GM19438 (cell line): Measurements from ENCODE around the gene VDAC2.

ENCODE experiments used
- ATAC-seq: cut with Tn5 transposase; IDR thresholded peaks from one replicate; pipeline ENCODE4 v1.9.1; 2021; ENCODE audit warnings: low read depth; ENCODE audit not compliant: unreplicated experiment

The VDAC2 gene

DNA sequence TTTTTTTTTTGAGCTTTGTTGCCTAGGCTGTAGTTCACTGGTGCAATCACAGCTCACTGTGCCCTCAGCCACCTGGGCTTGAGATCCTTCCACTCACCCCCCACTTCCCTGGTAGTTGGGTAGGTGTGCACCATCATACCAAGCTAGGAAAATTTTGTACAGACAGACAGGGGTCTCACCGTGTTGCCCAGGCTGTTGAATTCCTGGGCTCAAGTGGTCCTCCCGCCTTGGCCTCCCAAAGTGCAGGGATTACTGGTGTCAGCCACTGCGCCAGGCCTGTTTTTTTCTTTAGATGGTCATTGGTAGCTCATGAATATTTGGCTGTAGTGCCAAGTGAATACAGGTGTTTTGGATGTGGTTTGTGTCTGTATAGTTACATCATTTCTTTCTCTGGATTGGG lies 17.7 kb downstream of the VDAC2 start:
- no peak for ATAC-seq

DNA sequence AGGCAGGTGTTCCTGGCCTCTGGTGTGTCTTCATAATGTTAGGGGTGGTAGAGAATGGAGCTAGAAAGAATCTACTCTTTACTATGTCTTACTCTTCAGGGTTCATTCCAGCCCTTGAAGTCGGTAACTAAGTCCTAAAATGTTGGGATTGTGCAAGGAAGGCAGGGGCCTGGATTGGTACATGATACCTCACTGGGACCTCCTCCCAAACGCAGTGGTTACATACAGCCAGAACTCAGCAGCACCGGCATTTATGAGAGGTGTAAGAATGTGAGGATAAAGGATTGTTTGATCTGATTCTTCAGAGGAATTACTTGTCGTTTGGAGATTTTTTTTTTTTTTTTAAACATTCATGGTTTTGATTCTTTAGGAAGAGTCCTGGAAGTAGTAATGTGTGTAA lies 18.2 kb downstream of the VDAC2 start:
- no peak for ATAC-seq

DNA sequence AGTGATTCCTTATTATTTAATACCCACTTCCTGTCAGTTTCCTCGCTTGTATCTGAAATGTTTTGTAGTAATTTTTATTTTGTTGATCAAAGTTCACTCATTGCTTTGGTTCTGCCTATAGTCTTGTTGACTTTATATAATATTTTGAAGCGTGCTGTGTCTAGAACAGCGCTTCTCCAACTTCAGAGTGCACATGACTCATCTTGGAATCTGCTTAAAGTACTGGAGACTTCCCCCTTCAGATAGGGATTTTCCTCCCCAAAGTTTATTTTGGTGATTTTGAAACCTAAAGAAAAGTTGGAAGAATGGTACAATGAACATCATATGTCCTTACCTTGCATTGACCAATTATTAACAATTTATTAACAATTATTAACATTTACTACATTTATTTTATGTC lies 19.4 kb downstream of the VDAC2 start:
- ATAC-seq = no peak

DNA sequence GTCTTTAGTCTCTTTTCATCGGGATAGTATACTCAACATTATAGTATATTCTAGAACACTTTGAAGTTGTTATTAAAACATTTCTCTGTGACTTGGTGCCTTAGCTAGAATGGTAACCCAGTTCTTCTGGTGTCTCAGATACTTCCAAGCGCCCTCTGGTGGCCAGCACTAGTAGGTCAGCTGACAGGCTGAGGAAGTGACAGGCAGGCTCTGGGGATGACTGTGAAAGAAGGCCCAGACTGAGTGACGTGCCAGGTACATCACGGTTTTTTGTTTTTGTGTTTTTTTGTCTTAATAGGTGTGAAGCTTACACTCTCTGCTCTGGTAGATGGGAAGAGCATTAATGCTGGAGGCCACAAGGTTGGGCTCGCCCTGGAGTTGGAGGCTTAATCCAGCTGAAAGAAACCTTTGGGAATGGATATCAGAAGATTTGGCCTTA lies 20.0 kb downstream of the VDAC2 start:
- ATAC-seq = peak; percentile 25

DNA sequence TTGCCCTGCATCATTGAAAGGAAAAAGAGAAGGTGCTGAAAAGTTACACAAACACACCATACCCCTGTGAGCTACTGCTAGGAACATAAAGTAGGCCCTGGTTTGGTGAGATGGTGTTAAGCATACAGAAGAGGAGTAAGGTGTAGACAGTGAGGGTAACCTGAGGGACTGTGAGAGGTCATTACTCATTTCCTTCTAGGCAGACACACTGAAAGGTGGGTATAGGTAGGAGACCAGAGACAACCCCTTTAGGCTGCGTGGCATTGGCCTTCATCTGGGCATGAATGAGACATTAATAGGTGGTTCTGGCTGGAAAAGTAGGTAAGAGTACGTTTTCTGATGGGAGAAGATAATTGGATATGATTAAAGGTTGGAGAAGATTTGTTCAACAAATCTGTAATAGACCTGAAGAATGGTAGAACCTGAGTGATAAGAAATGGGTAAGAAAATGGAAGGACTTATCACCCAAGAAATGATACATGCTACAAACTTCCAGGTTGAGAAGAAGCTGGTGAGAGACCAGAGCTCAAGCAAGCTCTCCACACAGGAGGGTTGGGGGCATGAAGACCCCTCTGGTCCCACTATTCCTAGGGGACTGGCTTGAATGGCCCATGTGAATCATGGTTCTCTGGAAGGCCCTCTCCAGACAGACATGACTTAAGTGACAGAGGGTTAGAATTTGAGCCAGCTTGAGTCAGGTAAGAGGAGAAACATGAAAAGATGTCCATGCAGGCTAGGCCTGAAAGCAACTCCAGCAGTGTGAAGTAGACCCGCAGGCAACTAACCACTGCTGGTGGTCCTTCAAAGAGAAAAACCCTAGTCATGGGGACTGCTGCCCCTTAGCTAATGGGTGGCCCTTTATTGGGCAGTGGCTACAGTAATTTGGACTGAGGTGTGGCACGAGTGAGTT lies 21.3 kb downstream of the VDAC2 start:
- no peak for ATAC-seq

DNA sequence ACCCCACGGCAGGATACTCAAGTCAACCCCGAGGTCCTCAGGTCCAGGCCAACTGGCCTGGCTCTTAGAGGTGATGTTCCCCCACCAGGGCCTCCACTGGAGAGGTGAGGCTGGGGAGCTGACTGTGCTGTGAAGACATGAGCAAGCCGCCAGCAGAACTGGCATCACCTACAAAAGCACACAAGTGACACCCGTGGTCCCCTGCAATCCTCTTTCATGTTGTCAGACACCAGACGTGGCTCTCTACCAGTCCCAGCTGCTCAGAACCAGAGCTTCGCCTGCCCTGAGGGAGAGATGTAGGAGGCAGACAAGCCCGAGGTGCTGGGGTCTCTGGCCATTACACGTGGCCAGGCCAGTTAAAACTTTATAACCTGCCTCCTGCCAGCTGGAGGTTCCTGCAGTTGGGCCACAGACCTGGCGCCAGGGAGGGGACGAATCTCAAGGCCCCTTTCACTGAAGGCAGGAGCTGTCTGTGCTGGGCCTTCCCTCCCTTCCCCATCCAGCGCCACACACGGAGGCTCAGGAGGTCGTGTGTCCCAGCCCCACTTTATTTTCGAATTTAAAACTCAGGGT lies 22.9 kb downstream of the VDAC2 start:
- no peak for ATAC-seq

DNA sequence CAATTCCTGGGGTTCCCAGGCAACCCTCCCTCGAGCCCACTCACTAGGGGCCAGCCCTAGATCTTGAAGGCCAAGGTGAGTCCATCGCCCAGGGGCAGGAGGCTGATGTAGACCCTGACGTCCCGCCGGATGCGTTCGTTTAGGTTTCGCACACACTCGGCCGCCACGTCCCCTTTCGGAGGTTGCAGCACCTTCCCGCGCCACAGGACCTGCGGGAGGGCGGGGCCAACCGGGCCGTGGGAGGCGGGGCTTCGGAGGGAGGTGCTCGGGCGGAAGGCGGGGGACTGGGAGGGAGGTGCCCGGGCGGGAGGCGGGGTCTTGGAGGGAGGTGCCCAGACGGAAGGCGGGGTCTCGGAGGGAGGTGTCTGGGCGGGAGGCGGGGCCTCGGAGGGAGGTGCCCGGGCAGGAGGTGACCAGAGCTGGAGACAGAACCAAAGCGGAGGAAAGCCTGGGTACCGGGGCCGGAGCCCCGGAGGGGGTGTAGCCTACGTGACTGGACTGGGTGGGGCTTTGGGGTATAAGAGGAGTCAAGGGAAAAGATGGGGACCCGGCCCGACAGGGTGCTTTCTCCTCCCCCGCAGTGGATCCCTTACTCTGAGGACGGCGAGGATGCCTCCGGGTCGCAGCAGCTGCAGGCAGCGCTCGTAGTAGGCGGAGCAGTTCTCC lies 23.6 kb downstream of the VDAC2 start:
- ATAC-seq = peak; percentile 36

DNA sequence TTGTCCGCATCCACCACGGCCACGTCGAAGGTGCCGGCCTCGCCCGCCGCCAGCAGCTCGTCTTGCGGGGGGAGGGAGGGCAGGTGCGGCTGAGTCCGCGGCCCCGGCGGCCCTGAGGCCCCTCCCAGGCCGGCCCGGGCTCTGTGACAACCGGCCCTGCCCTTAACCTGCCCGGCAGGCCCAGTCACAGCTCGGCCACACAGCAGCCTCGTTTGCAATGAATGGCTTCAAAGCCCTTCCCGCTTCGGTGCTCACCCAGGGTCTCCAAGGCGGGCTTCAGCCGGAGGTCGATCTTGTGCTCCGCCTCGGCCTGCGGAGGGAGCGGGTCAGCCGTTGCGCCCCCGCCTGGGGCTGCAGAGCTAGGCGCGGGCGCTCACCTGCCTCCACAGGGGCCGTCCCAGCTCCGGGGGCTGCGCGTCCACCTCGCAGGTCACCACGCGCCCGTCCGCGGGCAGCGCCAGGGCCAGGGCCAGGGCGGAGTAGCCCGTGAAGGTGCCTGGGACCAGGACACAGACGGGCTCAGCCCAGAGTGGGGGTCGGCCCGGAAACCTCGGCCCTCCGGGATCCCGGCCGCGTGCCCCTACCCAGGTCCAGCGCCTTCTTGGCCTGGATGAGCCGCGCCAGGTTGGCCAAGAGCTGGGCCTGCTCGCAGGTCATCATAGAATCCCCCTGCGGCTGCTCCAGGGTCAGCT lies 24.2 kb downstream of the VDAC2 start:
- peak; percentile 11 for ATAC-seq

DNA sequence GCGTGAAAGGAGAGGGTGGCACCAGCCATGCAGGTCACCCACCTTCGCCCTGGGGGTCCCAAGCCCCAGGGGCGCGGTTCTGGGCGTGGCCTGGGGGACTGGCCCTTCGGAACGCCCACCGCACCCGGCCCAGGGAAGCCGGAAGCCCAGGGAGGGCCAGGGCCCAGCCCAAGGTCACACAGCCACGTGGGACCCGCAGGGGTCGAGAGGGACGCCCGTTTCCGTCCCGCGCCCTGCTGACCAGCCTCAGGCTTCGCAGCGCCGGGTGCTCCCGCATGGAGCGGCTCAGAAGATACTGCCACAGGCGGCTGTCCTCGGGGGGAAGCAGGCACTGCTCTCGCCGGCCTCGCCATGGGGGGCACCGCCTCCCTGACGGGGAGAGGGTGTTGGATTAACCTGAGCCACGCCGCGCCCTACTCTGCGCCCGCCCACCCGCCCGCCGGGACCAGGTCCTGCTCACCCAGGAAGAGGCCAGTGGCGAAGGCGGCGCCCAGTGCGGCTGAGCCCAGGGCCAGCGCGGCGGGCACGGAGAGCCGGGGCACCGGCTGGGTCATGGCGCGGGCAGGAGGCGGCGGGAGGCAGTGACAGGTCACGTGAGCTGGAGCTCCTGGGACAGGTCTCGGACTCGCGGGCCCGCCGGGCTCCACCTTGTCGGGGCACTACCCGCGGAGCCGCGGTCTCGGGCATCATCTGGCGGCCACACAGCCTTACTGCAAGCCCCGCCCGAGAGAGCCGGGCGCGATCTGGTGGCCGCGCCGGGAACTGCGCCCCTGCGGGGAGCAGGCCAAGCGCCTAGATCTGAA lies 25.0 kb downstream of the VDAC2 start, which contains the start of gene COMTD1:
Gene COMTD1 (minus strand): TSS at position 583 of the 803 bp plus-strand sequence. CDS start 29 bp downstream, at position 554.
- peak; percentile 54 for ATAC-seq

DNA sequence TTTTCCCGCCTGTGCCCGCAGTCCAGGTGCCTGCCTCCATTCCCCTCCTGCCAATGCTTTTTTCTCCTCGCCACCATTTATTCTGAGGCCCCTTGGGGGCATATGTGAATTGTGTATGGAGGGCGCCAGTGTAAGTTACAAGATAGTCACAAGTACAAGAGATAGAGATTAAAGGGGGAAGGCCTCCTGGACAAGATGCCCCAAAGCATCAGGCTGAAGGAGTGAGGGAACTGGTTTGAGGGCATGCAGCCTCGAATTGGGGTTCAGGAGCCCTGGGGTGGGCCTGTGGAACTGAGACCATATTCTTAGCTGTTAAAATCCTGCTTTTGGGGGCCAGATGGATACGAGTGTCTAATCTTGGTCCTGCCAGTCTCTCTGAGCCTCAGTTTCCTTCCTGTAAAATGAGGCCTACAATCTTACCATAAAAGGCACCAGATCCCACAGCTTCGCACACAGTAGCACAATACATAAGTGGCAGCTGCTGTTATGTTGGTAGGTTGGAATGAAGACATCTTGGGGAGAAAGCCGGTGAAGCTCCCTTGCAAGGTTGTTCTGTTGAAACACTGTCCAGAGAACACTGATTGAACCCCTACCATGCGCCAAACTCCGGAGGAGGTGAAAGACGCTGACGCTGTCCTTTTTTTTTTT lies 25.7 kb downstream of the VDAC2 start:
- ATAC-seq = no peak

DNA sequence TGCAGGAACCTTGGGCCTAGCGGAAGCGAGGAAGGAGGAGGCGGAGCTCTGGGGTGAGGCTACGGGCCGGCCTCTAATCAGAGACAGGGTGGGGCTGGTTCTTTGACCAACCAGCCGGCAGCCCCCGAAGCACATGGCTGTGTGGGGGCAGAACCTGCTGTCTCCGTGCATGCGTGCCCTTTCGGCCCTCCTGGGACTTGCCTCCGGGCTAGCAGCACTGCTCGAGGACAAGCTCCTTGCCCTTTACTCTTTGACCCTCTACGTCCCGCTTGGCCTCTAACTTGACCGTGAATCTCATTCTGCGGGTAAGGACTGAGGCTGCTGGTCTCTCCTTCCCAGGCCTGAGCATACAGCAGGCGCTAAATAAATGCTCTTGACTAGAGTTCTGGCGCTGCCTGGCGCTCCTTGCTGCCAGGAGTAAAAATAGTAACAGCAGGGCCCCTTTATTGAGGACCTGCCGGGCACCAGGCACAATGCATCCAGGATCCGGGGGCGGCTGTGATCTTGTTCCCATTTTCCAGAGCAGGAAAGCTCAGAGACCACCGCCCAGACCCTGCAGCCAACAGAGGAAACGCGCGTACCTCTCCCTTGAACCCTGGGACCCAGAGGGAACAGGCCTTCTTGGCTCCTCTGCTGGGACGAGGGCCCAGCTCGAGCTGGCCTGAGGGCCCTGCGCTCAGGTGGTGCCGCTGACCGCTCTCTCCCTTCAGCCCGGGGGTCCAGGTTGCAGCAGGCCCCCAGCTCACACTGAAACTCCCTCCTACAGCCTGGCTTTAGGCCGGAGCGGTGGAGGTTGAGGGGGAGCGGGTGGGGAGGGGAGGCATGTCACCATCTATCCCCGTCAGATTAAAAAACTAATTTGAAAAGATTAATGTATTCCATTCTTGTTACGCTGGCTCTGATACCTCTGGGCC lies 27.8 kb downstream of the VDAC2 start:
- no peak for ATAC-seq

DNA sequence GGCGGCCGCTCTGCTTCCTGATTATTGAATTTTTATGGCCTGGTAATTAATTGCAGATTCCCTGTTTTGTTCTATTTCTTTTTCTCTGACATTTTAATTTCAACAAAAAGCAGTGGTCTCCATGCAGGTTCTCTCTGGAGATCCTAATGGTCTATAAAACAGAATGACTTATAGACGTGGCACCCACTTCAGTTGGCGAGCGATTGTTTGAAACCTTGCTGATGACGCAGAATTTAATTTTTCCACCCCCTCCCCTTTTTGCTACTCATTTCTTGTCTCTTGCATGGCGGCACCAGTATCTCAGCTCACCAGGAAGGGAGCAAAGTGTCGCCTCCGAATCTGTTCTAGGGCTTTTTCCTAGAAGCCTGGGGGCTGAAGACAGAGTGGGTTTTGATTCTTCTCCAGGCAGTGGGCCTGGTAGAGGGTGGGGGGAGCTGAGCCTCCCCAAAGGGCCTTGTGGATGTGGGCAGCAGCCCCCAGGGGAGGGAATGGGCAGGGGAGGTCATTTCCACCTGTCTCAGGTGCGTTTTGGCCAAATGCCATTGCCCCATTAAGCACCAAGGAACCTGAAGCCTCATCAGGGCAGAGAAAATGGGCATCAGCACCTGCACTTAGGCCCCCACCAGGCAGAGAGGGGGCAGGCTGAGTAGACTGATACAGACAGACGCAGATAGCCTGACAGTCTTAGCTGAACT lies 28.6 kb downstream of the VDAC2 start:
- ATAC-seq = no peak

DNA sequence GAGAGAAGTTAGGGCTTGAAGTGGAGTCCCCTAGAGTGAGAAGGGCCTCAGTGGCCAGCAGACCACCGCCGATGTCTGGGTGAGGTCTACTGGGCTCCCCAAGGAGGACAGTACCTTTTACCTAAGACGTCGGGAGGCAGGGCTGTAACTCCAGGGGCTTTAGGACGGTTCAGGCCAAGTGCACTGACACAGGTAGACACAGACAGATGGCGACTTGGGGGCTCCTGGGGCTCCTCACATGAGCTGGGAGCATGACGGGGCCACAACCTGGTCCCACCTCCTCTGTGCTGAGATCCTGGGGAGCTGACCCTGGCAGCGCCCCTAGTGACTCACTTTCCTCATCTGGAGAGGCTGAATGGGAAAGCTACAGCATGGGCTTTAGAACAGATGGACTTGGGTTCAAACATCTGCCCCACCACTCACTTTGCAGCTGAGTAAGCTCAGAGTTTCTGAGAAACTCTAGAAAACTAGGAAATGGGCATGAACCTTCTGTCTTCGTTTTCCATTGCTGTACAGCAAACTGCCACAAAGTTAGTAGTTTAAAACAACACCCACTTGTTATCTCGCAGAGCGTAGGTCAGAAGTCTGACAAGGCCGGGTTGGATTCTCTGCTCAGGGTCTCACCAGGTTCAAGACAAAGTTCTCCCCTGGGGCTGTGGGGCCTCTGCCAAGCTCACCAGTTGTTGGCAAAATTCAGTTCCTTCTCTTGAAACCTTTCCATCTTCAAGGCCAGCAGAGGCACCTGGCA lies 29.9 kb downstream of the VDAC2 start:
- no peak for ATAC-seq

DNA sequence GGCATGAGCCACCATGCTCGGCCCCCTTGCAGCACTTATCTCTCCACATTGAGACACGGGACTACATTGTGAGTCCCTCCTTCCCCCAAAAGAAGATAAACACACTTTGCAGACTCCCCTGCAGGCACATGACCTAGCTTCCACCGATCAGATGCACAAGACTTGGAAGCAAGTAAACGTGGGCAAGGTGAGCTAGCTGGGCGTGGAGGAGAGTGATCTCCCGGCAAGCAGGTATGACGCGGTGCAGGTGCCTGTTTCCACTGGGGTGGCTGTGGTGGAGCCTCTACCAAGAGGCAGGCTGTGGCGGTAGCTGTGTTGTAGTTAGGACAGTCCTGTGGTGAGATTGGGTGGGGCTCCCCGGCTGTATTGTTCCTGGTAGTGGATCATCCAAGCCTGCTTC lies 32.8 kb downstream of the VDAC2 start:
- no peak for ATAC-seq

DNA sequence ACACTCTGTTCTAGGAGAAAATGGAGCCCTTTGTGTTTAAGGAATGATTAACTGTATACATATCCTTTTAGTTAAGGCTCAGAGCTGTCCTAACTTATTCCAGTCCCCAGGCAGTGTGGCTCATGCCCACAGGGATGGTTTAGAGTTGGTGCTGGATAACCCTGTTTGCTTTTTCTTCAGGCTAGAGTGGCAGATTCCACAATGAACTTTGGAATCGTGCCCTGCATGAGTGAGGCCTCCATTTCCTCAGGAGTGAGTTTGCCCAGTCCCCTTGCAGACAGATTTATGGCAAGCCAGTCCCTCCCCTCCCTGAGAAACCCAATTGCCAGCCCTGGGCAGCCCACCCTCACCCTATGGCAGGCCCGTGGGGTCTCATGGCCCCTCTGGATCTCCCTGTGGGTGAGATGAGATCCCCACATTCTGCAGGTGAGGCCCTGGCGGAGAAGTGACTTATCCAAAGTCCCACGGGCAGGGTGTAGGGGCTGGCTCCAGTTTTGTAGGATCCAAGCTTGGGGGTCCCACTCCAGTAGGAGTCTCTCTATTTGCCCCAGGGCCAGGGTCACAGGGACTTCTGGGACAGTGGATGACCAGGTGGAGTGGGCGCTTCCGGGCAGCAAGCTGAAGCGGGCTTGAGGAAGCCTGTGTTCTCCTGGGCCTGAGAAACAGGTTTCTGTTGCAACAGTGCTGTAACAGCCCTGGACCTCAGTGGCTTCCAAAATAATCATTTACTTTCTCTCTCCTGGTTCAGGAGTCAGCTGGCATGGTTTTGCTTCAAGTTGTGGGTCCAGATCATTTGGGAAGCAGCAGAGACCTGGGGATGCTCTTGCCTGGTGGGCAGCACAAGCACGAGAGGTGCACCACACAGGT lies 34.1 kb downstream of the VDAC2 start:
- ATAC-seq = no peak
